PC-3 (cell line): Measurements from ENCODE around the gene CACHD1. TPM values are rescaled to one million over a fixed set of nuclear protein-coding genes. Genes with fewer than 3 reads are reported as not detected.
A peak's percentile ranks its signal among the peaks of the same experiment; 100 is the strongest.

Experiments used
- ATAC-seq: fragments of 200-7000 bp; cut with Tn5 transposase; 2 replicates; pipeline ENCODE4 v1.9.1; 2020; ENCODE audit warnings: mild to moderate bottlenecking, moderate library complexity
- BruUV-seq: library from RNA; stranded (reverse); fragments of 400-500 nt; replicated peaks from 2 replicates; lab custom pipeline; 2021; lab: Mats Ljungman, UMichigan
- CTCF ChIA-PET: fragments of 300-600 bp; sonication (Branson Sonifier 250); formaldehyde crosslinking; loops from one replicate; lab custom pipeline; 2022; ENCODE audit warnings: antibody characterized with exemption; lab: Charles Lee
- POLR2A ChIA-PET: fragments of 300-600 bp; sonication (Branson Sonifier 250); formaldehyde crosslinking; loops from one replicate; lab custom pipeline; 2022; ENCODE audit warnings: antibody characterized with exemption; ENCODE audit not compliant: unreplicated experiment; lab: Charles Lee
- DNase-seq: peaks from one replicate; pipeline ENCODE4 v3.0.0-alpha.2; 2015
- H2AFZ ChIP-seq: fragments of 300-600 bp; sonication (generic); 2 replicates; pipeline ENCODE4 v1.6.0; 2016; ENCODE audit warnings: antibody characterized with exemption, low read length
- H3F3A ChIP-seq: fragments of 300-600 bp; sonication (generic); one replicate; pipeline ENCODE4 v1.6.0; 2017; ENCODE audit warnings: antibody characterized with exemption, low read length, control low read depth, mild to moderate bottlenecking; ENCODE audit not compliant: unreplicated experiment
- H3K27ac ChIP-seq: fragments of 300-600 bp; sonication (generic); 2 replicates; pipeline ENCODE4 v1.5.1; 2016; ENCODE audit warnings: mild to moderate bottlenecking, low read length
- H3K27me3 ChIP-seq: fragments of 300-600 bp; sonication (generic); 2 replicates; pipeline ENCODE4 v1.6.1; 2016; ENCODE audit warnings: low read length, mixed read lengths
- H3K36me3 ChIP-seq: fragments of 300-600 bp; sonication (generic); 2 replicates; pipeline ENCODE4 v1.6.1; 2016; ENCODE audit warnings: low read depth, mixed run types, low read length, mixed read lengths
- H3K4me1 ChIP-seq: fragments of 300-600 bp; sonication (generic); 2 replicates; pipeline ENCODE4 v1.5.1; 2016; ENCODE audit warnings: low read length; ENCODE audit not compliant: insufficient read depth
- H3K4me2 ChIP-seq: fragments of 300-600 bp; sonication (generic); 2 replicates; pipeline ENCODE4 v1.6.0; 2016; ENCODE audit warnings: low read length
- H3K4me3 ChIP-seq: fragments of 300-600 bp; sonication (generic); 2 replicates; pipeline ENCODE4 v1.5.1; 2016; ENCODE audit warnings: mild to moderate bottlenecking, low read length, mixed read lengths
- H3K79me2 ChIP-seq: fragments of 300-600 bp; sonication (generic); 2 replicates; pipeline ENCODE4 v1.6.1; 2017; ENCODE audit warnings: low read length, mixed read lengths
- H3K9ac ChIP-seq: fragments of 300-600 bp; sonication (generic); 2 replicates; pipeline ENCODE4 v1.6.0; 2016; ENCODE audit warnings: mild to moderate bottlenecking, low read length
- H3K9me2 ChIP-seq: fragments of 300-600 bp; sonication (generic); replicated peaks from 2 replicates; pipeline ENCODE4 v1.6.1; 2016; ENCODE audit warnings: mixed run types, low read length, mixed read lengths
- H3K9me3 ChIP-seq: fragments of 300-600 bp; sonication (generic); 2 replicates; pipeline ENCODE4 v1.6.1; 2016; ENCODE audit warnings: low read length, mixed read lengths
- H4K20me1 ChIP-seq: fragments of 300-600 bp; sonication (generic); 2 replicates; pipeline ENCODE4 v1.6.1; 2016; ENCODE audit warnings: low read length, mixed read lengths
- EZH2 ChIP-seq: fragments of 300-600 bp; sonication (generic); IDR thresholded peaks from one replicate; pipeline ENCODE4 v1.6.1; 2017; ENCODE audit warnings: antibody characterized with exemption, mild to moderate bottlenecking, low read length; ENCODE audit not compliant: unreplicated experiment
- EZH2phosphoT487 ChIP-seq: fragments of 300-600 bp; sonication (generic); IDR thresholded peaks from 2 replicates; pipeline ENCODE4 v1.6.1; 2018; ENCODE audit warnings: mild to moderate bottlenecking, antibody characterized with exemption, low read length, borderline replicate concordance
- intact Hi-C: fragments of 100-400 bp; cut with micrococcal nuclease; formaldehyde crosslinking; loops from 2 replicates; pipeline ENCODE4 v1.9.0; 2023
- total RNA-seq: library from RNA; depleted of rRNA; stranded (reverse); fragments of >200 nt; gene quantifications from 2 replicates; pipeline ENCODE4 v1.2.3, GENCODE V29; 2014
- TF ChIP-seq, protein P1 (sequence below): fragments of 300-600 bp; sonication (generic); conservative IDR thresholded peaks from 2 replicates; pipeline ENCODE4 v1.5.1; 2017; ENCODE audit warnings: antibody characterized with exemption, low read depth, mild to moderate bottlenecking, low read length

CACHD1 gene
- total RNA-seq, 1 experiment from 2014 or later = 6.6 TPM

DNA sequence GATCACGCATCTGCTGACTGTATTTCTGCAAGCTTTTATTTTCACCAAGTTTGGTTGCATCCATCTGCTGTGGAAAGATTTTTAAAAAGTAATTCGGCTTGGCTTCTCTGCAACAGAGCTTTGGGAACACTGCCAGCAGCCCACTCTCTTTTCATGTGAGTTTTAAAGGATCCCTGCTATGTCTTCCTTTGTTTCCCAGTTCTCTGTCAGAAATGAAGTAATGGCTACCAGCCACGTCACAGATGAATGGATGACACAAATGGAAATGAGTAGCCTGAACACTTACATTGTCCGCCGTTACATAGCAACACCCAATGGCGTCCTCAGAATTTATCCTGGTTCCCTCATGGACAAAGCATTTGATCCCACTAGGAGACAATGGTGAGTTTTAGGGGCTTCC, 194.4 kb downstream of the CACHD1 start:
- intact Hi-C loops = no loop called here
- no peaks in the 10 kb centered on the region for H3K9me2 ChIP-seq
- no peak overlapping the region for H2AFZ ChIP-seq
- no peaks in the 10 kb centered on the region for H3K79me2 ChIP-seq
- ATAC-seq (no peak), DNase-seq (no peak)
- POLR2A ChIA-PET = no interaction called here
- H3K4me1 ChIP-seq = no peaks in the 10 kb centered on the region
- H3K27ac ChIP-seq = no peak overlapping the region
- no TSS peak for BruUV-seq
- H3K36me3 ChIP-seq = no peaks in the 10 kb centered on the region
- no peaks in the 10 kb centered on the region for H3K27me3 ChIP-seq
- H3K9ac ChIP-seq = no peak overlapping the region
- no peaks in the 10 kb centered on the region for H3K9me3 ChIP-seq
- H3K4me3 ChIP-seq = no peak overlapping the region
- CTCF ChIA-PET = interaction anchor here (0.6 kb wide), 1 partner anchor 224 kb away, joined by 3 read pairs; no protein-coding TSS in a partner anchor
- no peaks in the 10 kb centered on the region for H3F3A ChIP-seq
- no peak overlapping the region for H3K4me2 ChIP-seq
- H4K20me1 ChIP-seq = no peaks in the 10 kb centered on the region
- TF ChIP-seq EZH2phosphoT487 (no peak), EZH2 (no peak)
- TF ChIP-seq, protein P1, sequence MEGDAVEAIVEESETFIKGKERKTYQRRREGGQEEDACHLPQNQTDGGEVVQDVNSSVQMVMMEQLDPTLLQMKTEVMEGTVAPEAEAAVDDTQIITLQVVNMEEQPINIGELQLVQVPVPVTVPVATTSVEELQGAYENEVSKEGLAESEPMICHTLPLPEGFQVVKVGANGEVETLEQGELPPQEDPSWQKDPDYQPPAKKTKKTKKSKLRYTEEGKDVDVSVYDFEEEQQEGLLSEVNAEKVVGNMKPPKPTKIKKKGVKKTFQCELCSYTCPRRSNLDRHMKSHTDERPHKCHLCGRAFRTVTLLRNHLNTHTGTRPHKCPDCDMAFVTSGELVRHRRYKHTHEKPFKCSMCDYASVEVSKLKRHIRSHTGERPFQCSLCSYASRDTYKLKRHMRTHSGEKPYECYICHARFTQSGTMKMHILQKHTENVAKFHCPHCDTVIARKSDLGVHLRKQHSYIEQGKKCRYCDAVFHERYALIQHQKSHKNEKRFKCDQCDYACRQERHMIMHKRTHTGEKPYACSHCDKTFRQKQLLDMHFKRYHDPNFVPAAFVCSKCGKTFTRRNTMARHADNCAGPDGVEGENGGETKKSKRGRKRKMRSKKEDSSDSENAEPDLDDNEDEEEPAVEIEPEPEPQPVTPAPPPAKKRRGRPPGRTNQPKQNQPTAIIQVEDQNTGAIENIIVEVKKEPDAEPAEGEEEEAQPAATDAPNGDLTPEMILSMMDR = no peak

DNA sequence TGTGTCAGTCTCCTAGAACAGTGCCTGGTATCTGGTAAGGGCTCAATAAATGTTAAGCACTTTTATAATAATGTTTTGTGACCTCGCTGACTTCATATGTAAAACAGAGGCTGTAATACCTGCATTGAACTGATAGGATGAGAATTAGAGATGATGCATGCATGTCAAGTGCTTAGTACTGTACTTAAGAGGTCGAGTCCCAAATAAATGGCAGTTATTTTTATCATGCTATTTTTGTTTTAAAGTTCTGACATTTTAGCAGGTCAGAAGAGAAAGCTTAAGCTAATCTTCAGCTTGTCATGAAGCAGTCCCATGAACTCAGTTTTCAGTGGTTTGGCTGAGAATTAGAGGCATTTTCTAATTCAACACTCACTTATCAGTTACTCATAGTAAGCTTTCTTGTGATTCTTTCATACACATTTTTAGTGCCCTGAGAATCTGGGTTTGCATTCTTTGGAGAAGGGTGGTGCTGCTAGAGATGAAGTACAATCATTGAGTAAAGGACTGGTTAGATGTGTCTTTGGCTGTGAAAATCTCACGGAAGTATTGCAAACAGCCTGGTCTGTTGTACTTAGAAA, 199.3 kb downstream of the CACHD1 start:
- no TSS peak for BruUV-seq
- CTCF ChIA-PET = no interaction called here
- H3K9me2 ChIP-seq = no peaks in the 10 kb centered on the region
- H3K27me3 ChIP-seq = no peaks in the 10 kb centered on the region
- no peaks in the 10 kb centered on the region for H3K79me2 ChIP-seq
- no peak overlapping the region for H3K4me3 ChIP-seq
- no peak overlapping the region for H3K27ac ChIP-seq
- no peaks in the 10 kb centered on the region for H3F3A ChIP-seq
- intact Hi-C loops = no loop called here
- no peak for DNase-seq
- H3K9ac ChIP-seq = no peak overlapping the region
- H3K4me2 ChIP-seq = no peak overlapping the region
- no peaks in the 10 kb centered on the region for H3K36me3 ChIP-seq
- H3K9me3 ChIP-seq = no peaks in the 10 kb centered on the region
- POLR2A ChIA-PET = no interaction called here
- H4K20me1 ChIP-seq = no peaks in the 10 kb centered on the region
- no peak for ATAC-seq
- no peaks in the 10 kb centered on the region for H3K4me1 ChIP-seq
- TF ChIP-seq, protein P1 = no peak
- no peak for TF ChIP-seq EZH2
- no peak for TF ChIP-seq EZH2phosphoT487
- H2AFZ ChIP-seq = no peak overlapping the region

DNA sequence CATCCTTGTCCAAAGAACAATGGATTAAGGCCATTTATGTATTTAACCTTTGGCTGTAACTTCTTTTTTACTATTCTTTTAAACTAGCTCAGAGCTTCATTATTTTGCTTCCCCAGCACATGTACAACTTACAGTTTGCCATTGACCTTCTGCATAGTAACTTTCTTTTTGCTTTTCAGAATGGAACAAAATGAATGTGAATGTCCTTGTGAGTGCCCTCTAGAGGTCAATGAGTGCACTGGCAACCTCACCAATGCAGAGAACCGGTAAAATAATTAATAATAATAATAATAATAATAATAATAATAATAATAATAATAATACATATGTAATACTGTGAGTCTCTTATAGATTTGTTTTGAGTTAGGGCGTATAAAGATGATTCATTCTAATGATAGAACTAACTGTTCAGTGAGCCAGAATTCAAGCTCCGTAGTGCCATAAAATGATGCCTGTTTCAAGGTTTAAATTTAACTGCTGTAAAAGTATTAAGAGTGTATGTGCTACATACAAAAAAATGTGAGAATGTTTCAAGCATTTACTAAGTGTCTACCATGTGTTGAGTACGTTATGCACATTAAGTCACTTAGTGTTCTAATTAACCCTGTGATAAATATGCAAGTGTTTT, 205.9 kb downstream of the CACHD1 start:
- H3K27ac ChIP-seq = no peak overlapping the region
- no peaks in the 10 kb centered on the region for H3K4me1 ChIP-seq
- ATAC-seq = no peak
- ChIA-PET CTCF (no interaction called here), POLR2A (interaction anchor here (0.8 kb wide), 1 partner anchor 403 kb away, joined by 7 read pairs; no protein-coding TSS in a partner anchor)
- intact Hi-C loops = loop anchor here (1.0 to 5.0 kb wide), 2 partner anchors 334 to 407 kb away; no protein-coding TSS in a partner anchor
- no TSS peak for BruUV-seq
- peak; percentile 38 for DNase-seq
- no peak overlapping the region for H3K9ac ChIP-seq
- TF ChIP-seq, protein P1 = peak; percentile 49
- TF ChIP-seq EZH2phosphoT487 (no peak), EZH2 (no peak)
- H3F3A ChIP-seq = no peaks in the 10 kb centered on the region
- H3K27me3 ChIP-seq = no peaks in the 10 kb centered on the region
- no peaks in the 10 kb centered on the region for H4K20me1 ChIP-seq
- H3K9me2 ChIP-seq = no peaks in the 10 kb centered on the region
- H3K36me3 ChIP-seq = no peaks in the 10 kb centered on the region
- no peak overlapping the region for H3K4me2 ChIP-seq
- H3K79me2 ChIP-seq = no peaks in the 10 kb centered on the region
- no peak overlapping the region for H2AFZ ChIP-seq
- H3K4me3 ChIP-seq = no peak overlapping the region
- H3K9me3 ChIP-seq = no peaks in the 10 kb centered on the region
